Upper lobe of right lung (tissue), 1 donor: Measurements from ENCODE around the gene FGD6. TPM values are rescaled to one million over a fixed set of nuclear protein-coding genes. Genes with fewer than 3 reads are reported as not detected.

Source experiments
- ATAC-seq: fragments of 200-7000 bp; cut with Tn5 transposase; one replicate; pipeline ENCODE4 v1.9.1; 2020; ENCODE audit warnings: mild to moderate bottlenecking, moderate library complexity
- DNase-seq: peaks from one replicate; pipeline ENCODE4 v3.0.0-alpha.2; 2020
- H3K27ac ChIP-seq: fragments of 200-600 bp; one replicate; pipeline ENCODE4 v1.8.0; 2022
- H3K27me3 ChIP-seq: fragments of 200-600 bp; one replicate; pipeline ENCODE4 v1.8.0; 2022; ENCODE audit warnings: mild to moderate bottlenecking
- H3K36me3 ChIP-seq: fragments of 200-600 bp; one replicate; pipeline ENCODE4 v1.8.0; 2022
- H3K4me1 ChIP-seq: fragments of 200-600 bp; one replicate; pipeline ENCODE4 v1.8.0; 2022
- H3K4me3 ChIP-seq: fragments of 200-600 bp; one replicate; pipeline ENCODE4 v1.8.0; 2022; ENCODE audit warnings: mild to moderate bottlenecking
- H3K9me3 ChIP-seq: fragments of 200-600 bp; one replicate; pipeline ENCODE4 v1.8.0; 2022
- intact Hi-C: fragments of 100-400 bp; cut with DNase I; formaldehyde crosslinking; loops from one replicate; pipeline ENCODE4 v1.11.0; 2022
- long read RNA-seq: library from polyadenylated mRNA; unstranded; transcript quantifications from one replicate; pipeline ENCODE4 v2.0.0, GENCODE V29; 2021
- total RNA-seq: library from RNA; stranded (reverse); fragmentation: NEBNext Ultra II Directional; extraction: Animal tissue kit (Norgen Biotek cat#: 25700); gene quantifications from one replicate; pipeline ENCODE4 v1.2.1, GENCODE V29; 2021
- TF ChIP-seq, protein P1 (sequence below): fragments of 200-600 bp; IDR thresholded peaks from one replicate; pipeline ENCODE4 v1.8.0; 2022; ENCODE audit warnings: antibody characterized with exemption
- donor health status: DM: no; HTN: yes; CAD: no; lungs with severe emphysema.

Gene FGD6
- total RNA-seq, result 28.8 TPM
- long read RNA-seq, full-length matches to known transcripts, result 8 of 14 reads
- long read RNA-seq, partial matches to known transcripts, result 4 of 14 reads
- long read RNA-seq, other reads (novel, unspliced or antisense), result 2 of 14 reads

DNA sequence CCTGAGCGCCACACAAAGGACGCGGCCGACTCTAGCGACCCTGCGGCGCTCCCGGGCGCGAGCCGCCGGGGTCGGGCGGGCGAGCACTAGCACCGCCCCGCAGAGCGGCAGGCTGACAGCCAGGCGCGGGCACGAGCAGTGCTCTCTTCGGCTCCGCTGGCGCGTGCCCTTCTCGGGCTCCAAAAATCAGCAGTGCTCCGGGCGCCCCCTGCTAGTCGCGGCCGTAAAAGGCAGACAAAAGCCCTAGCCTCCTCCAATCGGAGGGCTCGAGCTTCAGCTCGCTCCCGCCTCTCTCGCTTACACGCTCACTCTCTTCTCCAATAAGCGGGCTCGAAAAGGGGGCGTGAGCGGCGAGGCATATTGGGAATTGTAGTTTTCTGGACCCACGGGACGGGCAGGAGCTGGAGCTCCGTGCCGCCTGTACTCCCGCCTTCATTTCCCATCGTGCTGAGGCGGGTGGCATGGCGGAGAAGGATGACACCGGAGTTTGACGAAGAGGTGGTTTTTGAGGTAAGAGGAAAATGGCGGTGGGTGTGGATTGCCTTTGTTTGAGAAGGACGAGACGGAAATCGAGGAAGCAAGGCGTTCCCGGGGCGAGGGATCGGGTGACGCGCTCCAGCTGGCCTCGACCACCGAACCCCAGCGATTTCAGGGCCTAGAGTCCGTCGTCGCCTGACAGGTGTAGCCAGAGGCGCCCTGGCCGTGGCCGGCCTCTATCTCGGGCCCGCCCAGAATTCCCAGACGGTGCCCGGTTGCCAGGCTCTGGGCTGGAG is at the start of gene FGD6, which contains the start of gene VEZT:
Gene FGD6, minus strand, starts transcription at position 91 of the 773 bp plus-strand sequence. CDS start 227 bp downstream, outside the sequence.
Gene VEZT, plus strand, starts transcription at position 431 of the 773 bp plus-strand sequence. Its CDS starts 44 bp downstream, at position 475.
- H3K27ac ChIP-seq, result peak within 1 kb of the TSS; percentile 95
- no peaks in the 10 kb centered on the region for H3K4me1 ChIP-seq
- intact Hi-C loops, result no loop called here
- ATAC-seq (peak; percentile 97), DNase-seq (peak; percentile 99)
- no peaks in the 10 kb centered on the region for H3K27me3 ChIP-seq
- TF ChIP-seq, protein P1, sequence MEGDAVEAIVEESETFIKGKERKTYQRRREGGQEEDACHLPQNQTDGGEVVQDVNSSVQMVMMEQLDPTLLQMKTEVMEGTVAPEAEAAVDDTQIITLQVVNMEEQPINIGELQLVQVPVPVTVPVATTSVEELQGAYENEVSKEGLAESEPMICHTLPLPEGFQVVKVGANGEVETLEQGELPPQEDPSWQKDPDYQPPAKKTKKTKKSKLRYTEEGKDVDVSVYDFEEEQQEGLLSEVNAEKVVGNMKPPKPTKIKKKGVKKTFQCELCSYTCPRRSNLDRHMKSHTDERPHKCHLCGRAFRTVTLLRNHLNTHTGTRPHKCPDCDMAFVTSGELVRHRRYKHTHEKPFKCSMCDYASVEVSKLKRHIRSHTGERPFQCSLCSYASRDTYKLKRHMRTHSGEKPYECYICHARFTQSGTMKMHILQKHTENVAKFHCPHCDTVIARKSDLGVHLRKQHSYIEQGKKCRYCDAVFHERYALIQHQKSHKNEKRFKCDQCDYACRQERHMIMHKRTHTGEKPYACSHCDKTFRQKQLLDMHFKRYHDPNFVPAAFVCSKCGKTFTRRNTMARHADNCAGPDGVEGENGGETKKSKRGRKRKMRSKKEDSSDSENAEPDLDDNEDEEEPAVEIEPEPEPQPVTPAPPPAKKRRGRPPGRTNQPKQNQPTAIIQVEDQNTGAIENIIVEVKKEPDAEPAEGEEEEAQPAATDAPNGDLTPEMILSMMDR, result peak; percentile 72
- H3K4me3 ChIP-seq, result peak within 1 kb of the TSS; percentile 77
- H3K36me3 ChIP-seq, result no peaks in the 10 kb centered on the region
- no peaks in the 10 kb centered on the region for H3K9me3 ChIP-seq

GRCh38 chr12:95266254-95266653 is 49.0 kb upstream of the FGD6 start:
- ATAC-seq (no peak), DNase-seq (no peak)
- TF ChIP-seq, protein P1, result no peak
- Histone ChIP-seq H3K9me3 (no peaks in the 10 kb centered on the region), H3K27me3 (no peaks in the 10 kb centered on the region), H3K36me3 (peaks cover 79% of the 10 kb centered on the region), H3K4me1 (no peaks in the 10 kb centered on the region), H3K4me3 (no peak overlapping the region), H3K27ac (no peak overlapping the region)
- intact Hi-C loops, result no loop called here

DNA sequence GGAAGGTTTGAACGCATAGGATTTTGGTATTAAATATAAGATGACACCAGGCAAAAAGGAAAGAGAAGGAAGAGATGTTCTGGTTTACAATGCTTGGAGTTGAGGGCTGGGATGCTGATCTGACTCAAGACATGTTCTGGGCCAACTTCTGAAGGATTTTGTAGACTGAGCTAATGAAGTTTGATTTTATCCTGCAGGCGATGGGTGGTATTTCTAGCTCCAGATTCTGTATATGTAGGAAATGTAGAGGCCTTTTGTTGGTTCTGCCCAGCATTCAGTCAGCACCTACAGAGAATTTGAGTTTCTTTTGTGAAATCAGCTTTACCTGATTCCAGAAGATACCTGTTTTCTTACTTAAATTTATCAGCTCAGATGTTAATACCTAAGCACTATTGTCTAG is 48.5 kb upstream of the FGD6 start:
- Histone ChIP-seq H3K4me1 (no peaks in the 10 kb centered on the region), H3K4me3 (no peak overlapping the region), H3K27ac (no peak overlapping the region), H3K9me3 (no peaks in the 10 kb centered on the region), H3K36me3 (peaks cover 78% of the 10 kb centered on the region), H3K27me3 (no peaks in the 10 kb centered on the region)
- ATAC-seq (no peak), DNase-seq (no peak)
- intact Hi-C loops, result no loop called here
- TF ChIP-seq, protein P1, result no peak

DNA sequence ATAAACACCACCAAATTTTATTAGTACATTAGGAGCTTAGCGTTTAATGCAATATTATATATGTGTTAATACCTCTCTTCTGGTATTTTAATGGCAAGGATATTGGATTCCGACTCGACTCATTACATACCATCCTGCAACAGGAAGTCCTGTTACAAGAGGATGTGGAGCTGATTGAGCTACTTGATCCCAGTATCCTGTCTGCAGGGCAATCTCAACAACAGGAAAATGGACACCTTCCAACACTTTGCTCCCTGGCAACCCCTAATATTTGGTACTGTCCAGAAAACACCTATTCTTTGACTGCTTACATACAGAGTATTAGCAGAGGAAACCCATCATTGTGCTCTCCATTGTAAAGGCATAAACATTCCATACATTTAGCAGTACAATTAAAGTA is 45.5 kb upstream of the FGD6 start:
- Histone ChIP-seq H3K9me3 (no peaks in the 10 kb centered on the region), H3K4me3 (no peak overlapping the region), H3K36me3 (peaks cover 63% of the 10 kb centered on the region), H3K27ac (peak overlapping the region; percentile 65), H3K27me3 (no peaks in the 10 kb centered on the region), H3K4me1 (no peaks in the 10 kb centered on the region)
- ATAC-seq (no peak), DNase-seq (no peak)
- TF ChIP-seq, protein P1, result no peak
- intact Hi-C loops, result no loop called here

DNA sequence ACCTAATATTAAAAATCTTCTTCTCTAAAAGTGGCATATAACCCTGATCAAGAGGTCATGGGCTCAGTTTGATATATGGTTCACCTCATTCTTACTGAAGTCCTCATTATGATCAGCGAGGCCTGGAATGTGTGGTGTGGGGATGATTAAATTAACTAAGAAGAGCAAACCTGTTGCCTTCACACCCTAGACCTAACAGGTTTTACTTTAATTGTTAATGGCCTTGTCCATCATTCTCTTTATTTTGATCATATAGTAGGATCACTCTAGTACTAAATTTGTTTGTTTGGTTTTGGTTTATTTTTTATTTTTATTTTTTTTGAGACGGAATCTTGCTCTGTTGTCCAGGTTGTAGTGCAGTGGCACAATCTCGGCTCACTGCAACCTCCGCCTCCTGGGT is 43.8 kb upstream of the FGD6 start:
- Histone ChIP-seq H3K9me3 (no peaks in the 10 kb centered on the region), H3K4me1 (no peaks in the 10 kb centered on the region), H3K4me3 (no peak overlapping the region), H3K27me3 (no peaks in the 10 kb centered on the region), H3K27ac (no peak overlapping the region), H3K36me3 (peaks cover 62% of the 10 kb centered on the region)
- ATAC-seq, result no peak
- intact Hi-C loops, result no loop called here
- DNase-seq, result no peak
- TF ChIP-seq, protein P1, result no peak
